Neuronal stem cell (in vitro differentiated cells): ENCODE results near the gene CXADR.

ENCODE experiments used
- DNase-seq: peaks from one replicate; pipeline ENCODE4 v3.0.0-alpha.2; 2013; ENCODE audit warnings: low spot score
- H2AFZ ChIP-seq: one replicate; pipeline ENCODE4 v1.6.1; 2013; ENCODE audit warnings: mild to moderate bottlenecking, low read length, inconsistent platforms
- H2AK5ac ChIP-seq: 2 replicates; pipeline ENCODE4 v1.6.1; 2013; ENCODE audit warnings: low read depth, mild to moderate bottlenecking, inconsistent platforms, low read length, moderate library complexity, mixed read lengths
- H2BK120ac ChIP-seq: 2 replicates; pipeline ENCODE4 v1.6.1; 2013; ENCODE audit warnings: low read depth, mild to moderate bottlenecking, inconsistent platforms, low read length, moderate library complexity, mixed read lengths
- H2BK12ac ChIP-seq: one replicate; pipeline ENCODE4 v1.6.1; 2013; ENCODE audit warnings: low read length, inconsistent platforms
- H2BK15ac ChIP-seq: 2 replicates; pipeline ENCODE4 v1.6.1; 2013; ENCODE audit warnings: mild to moderate bottlenecking, low read length, inconsistent platforms, mixed read lengths
- H2BK5ac ChIP-seq: one replicate; pipeline ENCODE4 v1.6.1; 2013; ENCODE audit warnings: inconsistent platforms, mild to moderate bottlenecking, low read length, moderate library complexity
- H3K14ac ChIP-seq: one replicate; pipeline ENCODE4 v1.6.1; 2013; ENCODE audit warnings: low read length, inconsistent platforms
- H3K18ac ChIP-seq: 2 replicates; pipeline ENCODE4 v1.6.1; 2013; ENCODE audit warnings: low read length, inconsistent platforms
- H3K23ac ChIP-seq: 2 replicates; pipeline ENCODE4 v1.6.1; 2013; ENCODE audit warnings: low read depth, mild to moderate bottlenecking, mixed read lengths, low read length, inconsistent platforms; ENCODE audit not compliant: poor library complexity
- H3K27ac ChIP-seq: replicated peaks from 3 replicates; pipeline ENCODE4 v1.5.1; 2013; ENCODE audit warnings: low read length, inconsistent platforms
- H3K27me3 ChIP-seq, 3 experiments: 2 replicates each; pipeline ENCODE4 v1.6.1; 2013; ENCODE audit warnings: low read length in 3 of 3, mild to moderate bottlenecking in 2 of 3, inconsistent platforms in 1 of 3, low read depth in 1 of 3, mixed read lengths in 1 of 3, moderate library complexity in 1 of 3; ENCODE audit not compliant: control insufficient read depth in 3 of 3, insufficient read depth in 3 of 3
- H3K36me3 ChIP-seq, 2 donors: replicated peaks in 1 of 2; 2 replicates each; pipeline ENCODE4 v1.6.1; 2013; ENCODE audit warnings: low read length in 2 of 2; ENCODE audit not compliant: control insufficient read depth in 2 of 2, insufficient read depth in 2 of 2
- H3K4ac ChIP-seq: 2 replicates; pipeline ENCODE4 v1.6.1; 2013; ENCODE audit warnings: inconsistent platforms, mild to moderate bottlenecking, low read length, moderate library complexity
- H3K4me1 ChIP-seq, 2 donors: 1 replicate in 1 of 2; 2 replicates in 1 of 2; pipeline ENCODE4 v1.6.1; 2013; ENCODE audit warnings: low read length in 2 of 2, low read depth in 1 of 2; ENCODE audit not compliant: control insufficient read depth in 2 of 2, insufficient read depth in 1 of 2
- H3K4me2 ChIP-seq: one replicate; pipeline ENCODE4 v1.6.1; 2013; ENCODE audit warnings: mild to moderate bottlenecking, low read length, inconsistent platforms; ENCODE audit not compliant: insufficient read depth, poor library complexity, severe bottlenecking
- H3K4me3 ChIP-seq, 2 donors: 2 replicates each; pipeline ENCODE4 v1.5.1; 2013; ENCODE audit warnings: low read length in 2 of 2, mild to moderate bottlenecking in 2 of 2, inconsistent platforms in 1 of 2, moderate library complexity in 1 of 2
- H3K79me1 ChIP-seq: one replicate; pipeline ENCODE4 v1.6.1; 2013; ENCODE audit warnings: low read depth, mild to moderate bottlenecking, inconsistent platforms, low read length, moderate library complexity
- H3K9ac ChIP-seq: one replicate; pipeline ENCODE4 v1.6.1; 2013; ENCODE audit warnings: mild to moderate bottlenecking, low read depth, low read length, inconsistent platforms; ENCODE audit not compliant: poor library complexity
- H3K9me3 ChIP-seq, 2 donors: replicated peaks in 1 of 2; 2 replicates each; pipeline versions ENCODE3 to v1.6.1; 2013; ENCODE audit warnings: low read length in 2 of 2, mild to moderate bottlenecking in 2 of 2, inconsistent platforms in 1 of 2, low read depth in 1 of 2, mixed read lengths in 1 of 2, moderate library complexity in 1 of 2; ENCODE audit not compliant: control insufficient read depth in 2 of 2, insufficient read depth in 1 of 2
- H4K8ac ChIP-seq: one replicate; pipeline ENCODE4 v1.6.1; 2013; ENCODE audit warnings: low read depth, mild to moderate bottlenecking, inconsistent platforms, low read length, moderate library complexity
- H4K91ac ChIP-seq: one replicate; pipeline ENCODE4 v1.6.1; 2013; ENCODE audit warnings: low read length, low read depth, mild to moderate bottlenecking, inconsistent platforms; ENCODE audit not compliant: poor library complexity
- WGBS, 2 donors: extraction: QIAGEN DNeasy Blood & Tissue Kit; methylation state at CpG; one replicate each; pipeline ENCODE4 v1.1.7; 2013; ENCODE audit warnings: missing lambda C conversion rate in 2 of 2, mixed read lengths in 1 of 2; ENCODE audit not compliant: insufficient read length in 2 of 2, insufficient replicate concordance in 1 of 2; ENCODE audit errors: extremely low coverage in 2 of 2; 5-methylcytosine and 5-hydroxymethylcytosine counted together

Gene CXADR

GRCh38 chr21:17578162-17578561 lies 65.3 kb downstream of the CXADR start:
- no peak overlapping the region for H4K91ac ChIP-seq
- H2BK12ac ChIP-seq, result no peak overlapping the region
- no peak overlapping the region for H3K27ac ChIP-seq
- peaks cover 0 to 2% of the 10 kb centered on the region in 2 donors for H3K36me3 ChIP-seq
- H3K79me1 ChIP-seq, result no peaks in the 10 kb centered on the region
- no peak overlapping the region for H2BK120ac ChIP-seq
- no peak overlapping the region for H3K4me3 ChIP-seq
- WGBS, 2 donors, result no CpG with 5 or more reads among the region's 2 CpGs
- no peak overlapping the region for H2AK5ac ChIP-seq
- no peak for DNase-seq
- H3K9me3 ChIP-seq, result no peaks in the 10 kb centered on the region
- H3K14ac ChIP-seq, result no peak overlapping the region
- H2BK5ac ChIP-seq, result no peak overlapping the region
- H2AFZ ChIP-seq, result no peak overlapping the region
- H3K27me3 ChIP-seq, result no peaks in the 10 kb centered on the region
- H3K23ac ChIP-seq, result no peak overlapping the region
- no peaks in the 10 kb centered on the region for H3K4me1 ChIP-seq
- no peak overlapping the region for H3K4me2 ChIP-seq
- no peak overlapping the region for H3K18ac ChIP-seq
- H4K8ac ChIP-seq, result no peak overlapping the region
- no peak overlapping the region for H2BK15ac ChIP-seq
- H3K9ac ChIP-seq, result no peak overlapping the region
- no peak overlapping the region for H3K4ac ChIP-seq

GRCh38 chr21:17578876-17579275 lies 66.0 kb downstream of the CXADR start:
- no peak overlapping the region for H3K4ac ChIP-seq
- no peak overlapping the region for H2BK120ac ChIP-seq

GRCh38 chr21:17580319-17580718 lies 67.5 kb downstream of the CXADR start:
- Histone ChIP-seq H3K27ac (no peak overlapping the region), H2BK5ac (no peak overlapping the region), H3K14ac (no peak overlapping the region), H3K4me1 (no peaks in the 10 kb centered on the region), H3K4me2 (no peak overlapping the region), H4K91ac (no peak overlapping the region), H3K9me3 (no peaks in the 10 kb centered on the region), H3K9ac (no peak overlapping the region), H2BK12ac (no peak overlapping the region), H2AK5ac (no peak overlapping the region), H3K23ac (no peak overlapping the region), H3K27me3 (no peaks in the 10 kb centered on the region), H3K36me3 (peaks cover 0 to 2% of the 10 kb centered on the region in 2 donors), H3K4me3 (no peak overlapping the region), H3K18ac (no peak overlapping the region), H2AFZ (no peak overlapping the region), H4K8ac (peak overlapping the region; percentile 43), H2BK120ac (no peak overlapping the region), H3K79me1 (no peaks in the 10 kb centered on the region), H3K4ac (no peak overlapping the region), H2BK15ac (no peak overlapping the region)
- DNase-seq, result no peak
- WGBS, 2 donors, result no CpG with 5 or more reads among the region's 8 CpGs

More at GRCh38 chr21:17578876-17579275, 66.0 kb downstream of the CXADR start:
- H3K14ac ChIP-seq, result no peak overlapping the region
- no peak overlapping the region for H4K91ac ChIP-seq
- no peak overlapping the region for H2AFZ ChIP-seq
- no peak for DNase-seq
- H3K36me3 ChIP-seq, result peaks cover 0 to 2% of the 10 kb centered on the region in 2 donors
- no peak overlapping the region for H3K27ac ChIP-seq
- H3K27me3 ChIP-seq, result no peaks in the 10 kb centered on the region
- H3K9ac ChIP-seq, result no peak overlapping the region
- no peak overlapping the region for H3K23ac ChIP-seq
- H3K4me1 ChIP-seq, result no peaks in the 10 kb centered on the region
- H3K18ac ChIP-seq, result no peak overlapping the region
- no peak overlapping the region for H2BK5ac ChIP-seq
- no peak overlapping the region for H2BK15ac ChIP-seq
- no CpG with 5 or more reads among the region's 2 CpGs for WGBS, 2 donors
- no peak overlapping the region for H3K4me2 ChIP-seq
- H2BK12ac ChIP-seq, result no peak overlapping the region
- H4K8ac ChIP-seq, result no peak overlapping the region
- no peaks in the 10 kb centered on the region for H3K9me3 ChIP-seq
- no peak overlapping the region for H3K4me3 ChIP-seq
- no peak overlapping the region for H2AK5ac ChIP-seq
- no peaks in the 10 kb centered on the region for H3K79me1 ChIP-seq

GRCh38 chr21:17583898-17584297 lies 71.1 kb downstream of the CXADR start:
- Histone ChIP-seq H4K8ac (no peak overlapping the region), H3K23ac (no peak overlapping the region), H3K4me2 (no peak overlapping the region), H3K27me3 (no peaks in the 10 kb centered on the region), H3K4ac (no peak overlapping the region), H3K14ac (no peak overlapping the region), H3K27ac (no peak overlapping the region), H2BK15ac (no peak overlapping the region), H3K4me3 (no peak overlapping the region), H2AFZ (no peak overlapping the region), H3K4me1 (no peaks in the 10 kb centered on the region), H2AK5ac (no peak overlapping the region), H3K36me3 (peaks cover 0 to 2% of the 10 kb centered on the region in 2 donors), H3K18ac (no peak overlapping the region), H3K79me1 (no peaks in the 10 kb centered on the region), H4K91ac (no peak overlapping the region), H2BK5ac (no peak overlapping the region), H3K9ac (no peak overlapping the region), H2BK120ac (no peak overlapping the region), H3K9me3 (no peaks in the 10 kb centered on the region), H2BK12ac (no peak overlapping the region)
- DNase-seq, result no peak
- no CpG with 5 or more reads among the region's 3 CpGs for WGBS, 2 donors
